GM18520 (cell line): ENCODE data around the gene ERBIN.
"Not testable (repeated sequence)": the region's sequence is repeated elsewhere in the genome, so short reads cannot be mapped to it uniquely, and the experiment has no call there.

Experiments used
- ATAC-seq: cut with Tn5 transposase; IDR thresholded peaks from one replicate; pipeline ENCODE4 v1.9.1; 2021; ENCODE audit not compliant: unreplicated experiment

Gene ERBIN

GRCh38 chr5:65961633-65962032 is 35.3 kb downstream of the ERBIN start:
- ATAC-seq: peak; percentile 95

GRCh38 chr5:65967288-65968066 is 41.1 kb downstream of the ERBIN start:
- no peak for ATAC-seq

GRCh38 chr5:65969539-65970393 is 43.4 kb downstream of the ERBIN start:
- no peak for ATAC-seq

- ATAC-seq: no peak
These were observed 44.3 kb downstream of the ERBIN start for GRCh38 chr5:65970481-65971367.

GRCh38 chr5:65971643-65972042 is 45.3 kb downstream of the ERBIN start:
- ATAC-seq: no peak

GRCh38 chr5:65972896-65973295 is 46.5 kb downstream of the ERBIN start:
- not testable (repeated sequence) for ATAC-seq

- no peak for ATAC-seq
These were observed 51.9 kb downstream of the ERBIN start for GRCh38 chr5:65978251-65978650.

GRCh38 chr5:65981548-65981947 is 55.2 kb downstream of the ERBIN start:
- ATAC-seq: no peak

- ATAC-seq: no peak
These were observed 55.7 kb downstream of the ERBIN start for GRCh38 chr5:65981969-65982619.

- no peak for ATAC-seq
These were observed 56.3 kb downstream of the ERBIN start for GRCh38 chr5:65982635-65983034.

GRCh38 chr5:65984098-65984885 is 57.9 kb downstream of the ERBIN start:
- ATAC-seq: no peak

GRCh38 chr5:65986050-65986451 is 59.7 kb downstream of the ERBIN start:
- ATAC-seq: no peak

GRCh38 chr5:65986796-65987195 is 60.4 kb downstream of the ERBIN start:
- ATAC-seq: no peak

GRCh38 chr5:65987982-65988381 is 61.6 kb downstream of the ERBIN start:
- no peak for ATAC-seq

- ATAC-seq: no peak
These were observed 62.8 kb downstream of the ERBIN start for GRCh38 chr5:65989158-65989557.

GRCh38 chr5:65992630-65993029 is 66.3 kb downstream of the ERBIN start:
- no peak for ATAC-seq

- no peak for ATAC-seq
These were observed 67.9 kb downstream of the ERBIN start for GRCh38 chr5:65994117-65994786.

GRCh38 chr5:65999061-65999723 is 72.8 kb downstream of the ERBIN start:
- ATAC-seq: no peak

- ATAC-seq: no peak
These were observed 75.6 kb downstream of the ERBIN start for GRCh38 chr5:66001952-66002351.
